Heart left ventricle (tissue), 13 donors: ENCODE measurements around the gene AMDHD1.

Experiments
- CTCF ChIP-seq, 12 donors: fragments of 200-600 bp; sonication (generic) in 4 of 12; IDR thresholded peaks; one replicate each; pipeline versions ENCODE4 v1.5.0 to v1.8.0; 2018 to 2022; ENCODE audit warnings: antibody characterized with exemption in 12 of 12, mild to moderate bottlenecking in 5 of 12
- POLR2A ChIP-seq, 2 donors: fragments of 450-650 bp; IDR thresholded peaks; one replicate each; pipeline ENCODE4 v1.6.1; 2017; ENCODE audit warnings: antibody characterized with exemption in 2 of 2, mild to moderate bottlenecking in 2 of 2, moderate library complexity in 2 of 2
- donor health status: ischemic (EF 13 %, LVEDD 7.1; RV severe dilation, severe dysfunction).
- donor health status: DM: no; HTN: yes; CAD: no.
- donor health status: DM: no; HTN: no; CAD: no.
- donor health status: ischemic (EF 25% LVEDD 6.9; RV normal size, moderate dysfunction).
- donor health status: ischemic (EF 25% LVEDD 5.7; RV mildly dilated, moderate dysfunction).
- donor health status: ischemic (EF 35%, LVEDD 5.7; RV mildly dilated, moderate dysfunction).
- donor health status: nonischemic (EF 11% LVEDD 7.7; RV severe dilation, severe dysfunction).
- donor health status: DM: yes; HTN: yes; CAD: no.
- donor health status: PGD.
- donor health status: ischemic (EF 29% LVEDD 5.4; RV normal size, mild dysfunction).
- donor health status: nonischemic (EF 23%, LVEDD 6.1; RV moderate dilation, normal function).

GRCh38 chr12:95997911-95998510, 54.9 kb downstream of the AMDHD1 start:
- TF ChIP-seq CTCF (IDR thresholded peaks at IDR 0.05) (no peak), POLR2A (IDR thresholded peaks at IDR 0.05) (no peak)
